Retinal pigment epithelial cell (primary cell): ENCODE measurements around the gene ARHGEF40.

Experiments
- DNase-seq: peaks from one replicate; pipeline ENCODE4 v3.0.0-alpha.2; 2010; ENCODE audit warnings: low read depth
- H3K4me3 ChIP-seq: 2 replicates; pipeline ENCODE4 v1.5.1; 2011; ENCODE audit warnings: mild to moderate bottlenecking, low read length, control low read depth, moderate library complexity
- CTCF ChIP-seq: conservative IDR thresholded peaks from 2 replicates; pipeline ENCODE4 v1.5.1; 2011; ENCODE audit warnings: low read depth, low read length, control low read depth, inconsistent platforms

The ARHGEF40 gene

GRCh38 chr14:21070083-21070609 lies at the start of gene ARHGEF40:
Gene ARHGEF40, plus strand, starts transcription at chr14:21070304. Its CDS starts 93 bp downstream, at chr14:21070397.
- peak within 1 kb of the TSS; percentile 78 for H3K4me3 ChIP-seq
- no peak for DNase-seq
- no peak for TF ChIP-seq CTCF

- no peak for TF ChIP-seq CTCF
- DNase-seq: no peak
- no peak overlapping the region for H3K4me3 ChIP-seq
Observed at GRCh38 chr14:21020977-21021545, 49.0 kb upstream of the ARHGEF40 start.

GRCh38 chr14:21022686-21023085 lies 47.4 kb upstream of the ARHGEF40 start:
- no peak for TF ChIP-seq CTCF

GRCh38 chr14:21023174-21023573 lies 46.9 kb upstream of the ARHGEF40 start:
- no peak overlapping the region for H3K4me3 ChIP-seq
- no peak for TF ChIP-seq CTCF
- DNase-seq: no peak

More at GRCh38 chr14:21022686-21023085, 47.4 kb upstream of the ARHGEF40 start:
- no peak for DNase-seq
- no peak overlapping the region for H3K4me3 ChIP-seq

GRCh38 chr14:21023817-21024584 lies 46.1 kb upstream of the ARHGEF40 start:
- DNase-seq: no peak
- no peak for TF ChIP-seq CTCF
- peak overlapping the region; percentile 49 for H3K4me3 ChIP-seq

- no peak for TF ChIP-seq CTCF
- DNase-seq: no peak
- peak within 1 kb of the TSS; percentile 49 for H3K4me3 ChIP-seq
Observed at GRCh38 chr14:21024585-21025370, 45.3 kb upstream of the ARHGEF40 start, which contains the start of gene NDRG2. Gene NDRG2, minus strand, starts transcription at chr14:21025061. Its CDS starts 1,746 bp downstream, at chr14:21023315.
